K562 (cell line): ENCODE results near the gene ADM. TPM values are rescaled to one million over a fixed set of nuclear protein-coding genes. Genes with fewer than 3 reads are reported as not detected.
A peak's percentile ranks its signal among the peaks of the same experiment; 100 is the strongest.

Experiments
- ESRRA ChIP-seq: fragments of 450-650 bp; IDR thresholded peaks from 2 replicates; pipeline ENCODE4 v1.6.1; 2014; ENCODE audit warnings: low read depth, mild to moderate bottlenecking, moderate library complexity, borderline replicate concordance
- NR2C2 ChIP-seq, 2 experiments: fragments of 200-800 bp in 1 of 2; sonication (Bioruptor generic) in 1 of 2; sonication (generic) in 1 of 2; formaldehyde crosslinking in 1 of 2; IDR thresholded peaks; 2 replicates each; pipeline versions ENCODE4 v1.6.1 to v1.8.0; 2016 to 2022; ENCODE audit warnings: mild to moderate bottlenecking in 1 of 2, missing compliant biosample characterization in 1 of 2, missing genetic modification characterization in 1 of 2, missing genetic modification reagents in 1 of 2
- REST ChIP-seq, 2 experiments: fragments of 450-650 bp; formaldehyde crosslinking in 1 of 2; IDR thresholded peaks; 2 replicates each; pipeline versions ENCODE4 v1.4.0 to v1.6.1; 2014 to 2020; ENCODE audit warnings: mild to moderate bottlenecking in 2 of 2, borderline replicate concordance in 1 of 2, low read depth in 1 of 2
- TEAD1 ChIP-seq, 2 experiments: fragments of 450-650 bp in 1 of 2; sonication (generic) in 1 of 2; formaldehyde crosslinking; IDR thresholded peaks; 2 replicates each; pipeline versions ENCODE4 v1.4.0 to v1.8.0; 2020 to 2022; ENCODE audit warnings: mild to moderate bottlenecking in 2 of 2, missing genetic modification reagents in 1 of 2
- VEZF1 ChIP-seq: fragments of 200-800 bp; sonication (Bioruptor generic); IDR thresholded peaks from 2 replicates; pipeline ENCODE4 v1.6.1; 2017; ENCODE audit warnings: missing genetic modification characterization, missing compliant biosample characterization
- ZEB2 ChIP-seq: fragments of 450-650 bp; IDR thresholded peaks from 2 replicates; pipeline ENCODE4 v1.6.1; 2016
- polyA plus RNA-seq, 8 experiments: library from polyadenylated mRNA; depleted of rRNA in 4 of 8; stranded (reverse) in 5 of 8; unstranded in 3 of 8; fragments of >200 nt; fragmentation: Nextera tagmentation in 2 of 8; fragmentation: Illumina TruSeq in 1 of 8; extraction: Ambion mirVana in 2 of 8; extraction: Trizol in 1 of 8; gene quantifications; 2 replicates each; pipeline versions ENCODE4 v1.2.1 to v1.2.3, GENCODE V29; 2011 to 2014; ENCODE audit warnings: inconsistent platforms in 1 of 8, missing spikeins in 1 of 8
- total RNA-seq, 7 experiments: library from RNA; depleted of rRNA in 6 of 7; stranded (reverse); fragments of >200 nt in 6 of 7; fragmentation: Illumina TruSeq in 2 of 7; extraction: Trizol in 2 of 7; gene quantifications; 2 replicates each; pipeline versions ENCODE4 v1.2.1 to v1.2.3, GENCODE V29; 2011 to 2021; ENCODE audit warnings: low replicate concordance in 1 of 7
- TF ChIP-seq, protein P1 (sequence below): fragments of 450-650 bp; IDR thresholded peaks from 2 replicates; pipeline ENCODE4 v1.6.1; 2018; ENCODE audit not compliant: partially characterized antibody
- TF ChIP-seq, protein P2 (sequence below), 2 experiments: IDR thresholded peaks; 2 replicates each; pipeline ENCODE4 v1.6.1; 2011; ENCODE audit warnings: borderline replicate concordance in 1 of 2, control low read depth in 1 of 2, low read depth in 1 of 2, low read length in 1 of 2, mild to moderate bottlenecking in 1 of 2, mixed read lengths in 1 of 2, moderate library complexity in 1 of 2; ENCODE audit not compliant: insufficient read depth in 1 of 2, insufficient read length in 1 of 2, poor library complexity in 1 of 2, severe bottlenecking in 1 of 2; ENCODE audit errors: extremely low read depth in 1 of 2
- TF ChIP-seq, protein P3 (sequence below): fragments of 250-450 bp; sonication (Bioruptor Pico); IDR thresholded peaks from 2 replicates; pipeline ENCODE4 v1.8.0; 2021; ENCODE audit warnings: moderate library complexity, mild to moderate bottlenecking, inconsistent platforms

The ADM gene
- total and polyA plus RNA-seq, 9 of the 15 experiments (the other 6 are each of a cell fraction or from before 2014, with no cell fraction given): 0.23 to 0.49 (median 0.32) TPM; not detected in 6

DNA sequence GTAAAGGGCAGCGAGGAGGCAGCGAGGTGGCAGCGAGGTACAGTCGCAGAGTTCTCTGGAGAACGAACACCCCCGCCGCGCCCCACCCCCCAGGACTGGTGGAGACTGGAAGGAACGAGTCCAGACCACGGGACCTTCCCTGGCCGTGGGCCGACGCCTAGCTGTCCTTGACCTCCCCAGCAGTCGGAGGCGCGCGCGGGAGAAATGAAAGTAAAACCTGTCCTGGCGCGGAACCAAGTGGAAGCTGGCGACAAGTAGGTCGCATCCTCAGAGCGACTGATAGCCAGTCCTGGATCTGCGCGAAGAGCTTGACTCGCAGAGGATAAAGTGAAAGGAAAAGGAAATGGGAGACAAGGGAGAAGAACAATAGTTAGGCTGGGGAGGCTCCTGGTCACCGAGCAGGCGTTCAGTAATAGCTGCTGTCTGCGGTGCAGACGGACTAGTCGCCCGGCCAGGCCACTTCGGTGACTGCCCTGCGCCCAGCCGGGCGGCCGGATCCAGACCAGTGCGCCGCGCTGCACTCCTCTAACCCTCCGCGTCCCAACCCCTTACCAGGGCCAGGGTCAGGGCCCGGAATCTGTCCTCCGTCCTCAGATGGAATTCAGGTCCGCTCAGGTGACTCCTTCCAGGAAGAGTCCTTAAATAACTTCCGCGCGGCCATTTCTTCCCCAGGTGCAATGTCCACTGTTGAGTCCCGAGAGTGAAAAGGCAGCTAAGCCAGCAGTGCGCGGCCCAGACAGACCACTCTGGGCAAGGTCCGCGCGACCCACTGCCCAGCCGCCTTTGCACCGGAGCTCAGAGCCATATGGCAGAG is 1.9 kb upstream of the ADM start (continued):
- peak; percentile 96 for TF ChIP-seq REST (IDR thresholded peaks at IDR 0.05; ENCODE audit: borderline replicate concordance)
- no peak for TF ChIP-seq REST (CRISPR knock-in tag; IDR thresholded peaks at IDR 0.05; ENCODE audit: low read depth)
- TF ChIP-seq, protein P1, sequence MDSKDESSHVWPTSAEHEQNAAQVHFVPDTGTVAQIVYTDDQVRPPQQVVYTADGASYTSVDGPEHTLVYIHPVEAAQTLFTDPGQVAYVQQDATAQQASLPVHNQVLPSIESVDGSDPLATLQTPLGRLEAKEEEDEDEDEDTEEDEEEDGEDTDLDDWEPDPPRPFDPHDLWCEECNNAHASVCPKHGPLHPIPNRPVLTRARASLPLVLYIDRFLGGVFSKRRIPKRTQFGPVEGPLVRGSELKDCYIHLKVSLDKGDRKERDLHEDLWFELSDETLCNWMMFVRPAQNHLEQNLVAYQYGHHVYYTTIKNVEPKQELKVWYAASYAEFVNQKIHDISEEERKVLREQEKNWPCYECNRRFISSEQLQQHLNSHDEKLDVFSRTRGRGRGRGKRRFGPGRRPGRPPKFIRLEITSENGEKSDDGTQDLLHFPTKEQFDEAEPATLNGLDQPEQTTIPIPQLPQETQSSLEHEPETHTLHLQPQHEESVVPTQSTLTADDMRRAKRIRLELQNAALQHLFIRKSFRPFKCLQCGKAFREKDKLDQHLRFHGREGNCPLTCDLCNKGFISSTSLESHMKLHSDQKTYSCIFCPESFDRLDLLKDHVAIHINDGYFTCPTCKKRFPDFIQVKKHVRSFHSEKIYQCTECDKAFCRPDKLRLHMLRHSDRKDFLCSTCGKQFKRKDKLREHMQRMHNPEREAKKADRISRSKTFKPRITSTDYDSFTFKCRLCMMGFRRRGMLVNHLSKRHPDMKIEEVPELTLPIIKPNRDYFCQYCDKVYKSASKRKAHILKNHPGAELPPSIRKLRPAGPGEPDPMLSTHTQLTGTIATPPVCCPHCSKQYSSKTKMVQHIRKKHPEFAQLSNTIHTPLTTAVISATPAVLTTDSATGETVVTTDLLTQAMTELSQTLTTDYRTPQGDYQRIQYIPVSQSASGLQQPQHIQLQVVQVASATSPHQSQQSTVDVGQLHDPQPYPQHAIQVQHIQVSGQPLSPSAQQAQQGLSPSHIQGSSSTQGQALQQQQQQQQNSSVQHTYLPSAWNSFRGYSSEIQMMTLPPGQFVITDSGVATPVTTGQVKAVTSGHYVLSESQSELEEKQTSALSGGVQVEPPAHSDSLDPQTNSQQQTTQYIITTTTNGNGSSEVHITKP: no peak
- no peak for TF ChIP-seq NR2C2 (CRISPR knock-in tag; IDR thresholded peaks at IDR 0.05)
- TF ChIP-seq NR2C2 (tag; IDR thresholded peaks at IDR 0.05): peak; percentile 46; the same call in 1 of the 2 replicates
- peak in 1 of 2 experiments; percentile 49; a peak in 1 of 4 replicates for TF ChIP-seq TEAD1 (CRISPR knock-in tag; IDR thresholded peaks at IDR 0.05)
- TF ChIP-seq ESRRA: peak; percentile 88
- TF ChIP-seq, protein P2, sequence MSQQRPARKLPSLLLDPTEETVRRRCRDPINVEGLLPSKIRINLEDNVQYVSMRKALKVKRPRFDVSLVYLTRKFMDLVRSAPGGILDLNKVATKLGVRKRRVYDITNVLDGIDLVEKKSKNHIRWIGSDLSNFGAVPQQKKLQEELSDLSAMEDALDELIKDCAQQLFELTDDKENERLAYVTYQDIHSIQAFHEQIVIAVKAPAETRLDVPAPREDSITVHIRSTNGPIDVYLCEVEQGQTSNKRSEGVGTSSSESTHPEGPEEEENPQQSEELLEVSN (IDR thresholded peaks at IDR 0.05; ENCODE audit: borderline replicate concordance in 1 of 2, extremely low read depth in 1 of 2, insufficient read depth in 1 of 2, insufficient read length in 1 of 2, low read depth in 1 of 2, low read length in 1 of 2, poor library complexity in 1 of 2, severe bottlenecking in 1 of 2): peak in 1 of 2 experiments; percentile 54
- TF ChIP-seq ZEB2: 0 out of 2 replicates have a peak, but pooled peaks have one; percentile 14
- TF ChIP-seq VEZF1 (CRISPR knock-in tag): peak; percentile 43; the same call in 1 of the 2 replicates
- TF ChIP-seq, protein P3, sequence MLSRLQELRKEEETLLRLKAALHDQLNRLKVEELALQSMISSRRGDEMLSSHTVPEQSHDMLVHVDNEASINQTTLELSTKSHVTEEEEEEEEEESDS (CRISPR knock-in tag): no peak
